DMS53 treated with DMSO at 0.1 percent for 48 hours (cell line): ENCODE data around the gene SOX8.

Experiments
- DNase-seq: peaks from one replicate; lab custom pipeline; 2025; ENCODE audit not compliant: unreplicated experiment; lab: John Stamatoyannopoulos, UW

SOX8 gene

DNA sequence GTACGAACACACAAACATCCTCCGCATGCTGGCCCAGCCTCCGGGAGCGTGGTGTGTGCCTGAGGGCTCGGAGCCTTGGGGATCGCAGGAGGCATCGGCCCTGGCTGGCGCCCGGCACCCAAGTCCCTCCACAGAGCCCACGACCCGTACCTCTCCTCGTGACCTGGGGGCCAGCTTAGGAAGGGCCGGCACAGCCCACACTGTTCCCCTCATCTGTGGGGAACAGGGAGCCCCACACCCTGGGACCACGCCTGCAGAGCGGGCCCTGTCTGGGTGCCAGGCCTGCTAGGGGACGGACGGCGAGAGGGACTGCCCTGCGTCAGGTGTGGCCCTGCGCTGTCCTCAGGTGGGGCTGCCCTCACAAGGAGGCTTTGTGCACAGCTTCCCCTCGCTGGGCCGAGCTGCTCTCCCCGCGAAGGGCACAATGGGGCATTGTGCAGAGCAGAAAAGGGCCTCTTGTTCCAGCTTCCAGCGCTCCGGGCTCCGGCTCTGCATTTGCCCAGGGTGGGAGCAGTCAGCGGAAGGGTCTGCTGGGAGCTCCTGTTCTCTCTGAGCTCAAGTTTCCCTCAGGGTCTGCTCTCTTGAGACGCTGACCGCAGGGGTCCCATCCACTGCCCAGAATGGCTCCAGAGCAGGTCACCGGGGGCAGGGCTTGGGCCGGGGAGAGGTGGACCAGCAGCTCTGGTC is 9.1 kb upstream of the SOX8 start:
- no peak for DNase-seq

DNA sequence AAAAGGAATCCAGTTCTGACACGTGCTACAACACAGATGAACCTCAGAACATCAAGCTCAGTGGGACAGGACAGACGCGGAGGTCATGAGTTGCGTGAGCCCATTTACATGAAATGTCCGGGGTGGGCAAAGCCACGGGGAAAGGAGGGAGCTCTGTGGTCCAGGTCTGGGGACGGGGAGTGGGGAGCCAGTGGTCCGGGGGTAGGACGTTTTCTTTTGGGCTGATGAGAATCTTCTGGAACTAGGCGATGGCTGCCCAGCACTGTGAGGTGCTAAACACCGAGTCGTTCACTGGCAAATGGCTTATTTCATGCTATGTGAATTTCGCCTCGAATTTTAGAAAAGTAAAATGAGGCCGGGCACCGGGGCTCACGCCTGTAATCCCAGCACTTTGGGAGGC is 8.2 kb upstream of the SOX8 start:
- no peak for DNase-seq

DNA sequence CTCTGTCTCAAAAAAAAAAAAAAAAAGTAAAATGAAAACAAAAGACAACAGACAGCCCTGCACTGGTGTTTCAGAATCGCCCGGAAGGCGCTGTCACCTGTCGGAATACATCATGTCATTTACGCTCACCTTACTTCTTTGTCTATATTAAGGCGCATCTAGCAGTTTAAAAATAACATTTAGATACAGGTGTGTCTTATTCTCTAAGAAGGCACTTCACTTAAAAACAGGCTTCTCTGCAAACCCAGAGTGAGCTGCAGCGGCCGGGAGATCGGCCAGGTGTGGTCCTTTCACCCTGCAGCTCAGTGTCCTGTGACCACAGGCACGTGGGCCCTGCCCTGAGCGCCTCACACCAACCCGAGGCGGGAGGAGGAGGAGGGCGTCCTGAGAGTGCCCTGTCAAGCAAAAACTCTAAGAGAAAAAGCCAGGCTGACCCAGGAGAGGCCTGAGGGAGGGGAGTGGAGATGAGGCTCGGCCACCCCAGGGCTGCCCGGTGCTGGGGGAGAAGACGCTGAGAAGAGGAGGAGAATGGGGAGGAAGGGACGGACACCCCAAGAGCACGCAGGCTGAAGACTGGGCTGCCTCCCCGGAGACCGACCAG is 7.5 kb upstream of the SOX8 start:
- DNase-seq = no peak

DNA sequence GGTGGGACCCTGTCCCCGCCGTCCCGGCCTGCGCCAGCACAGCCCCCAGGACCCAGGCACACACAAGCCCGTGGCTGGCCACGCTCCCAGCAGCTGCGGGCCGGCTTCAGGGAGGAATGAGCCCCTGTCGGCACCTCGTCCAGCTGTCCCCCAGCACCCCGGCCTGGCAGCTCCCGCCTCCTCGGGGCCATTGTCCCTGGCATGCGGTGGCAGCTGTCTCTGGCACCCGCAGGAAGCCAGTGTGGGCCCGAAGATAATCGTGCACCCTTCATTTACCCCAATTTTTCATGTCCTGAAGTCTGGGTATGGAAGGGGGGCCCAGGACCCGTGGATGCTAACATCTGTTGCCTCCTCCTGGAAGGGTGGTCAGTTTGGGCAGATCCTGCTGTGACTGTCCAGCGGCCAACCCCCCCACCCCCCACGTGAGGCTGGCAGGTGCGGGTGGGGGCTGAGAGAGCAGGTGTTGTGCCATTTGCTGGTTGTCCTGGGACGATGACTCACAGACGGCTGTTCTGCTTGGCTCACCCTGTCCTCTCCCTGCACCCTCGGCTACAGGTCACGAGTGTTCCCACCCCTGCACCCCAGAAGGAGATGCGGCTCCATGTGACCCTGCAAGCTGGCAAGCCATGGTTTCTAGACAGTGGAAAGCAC is 6.8 kb upstream of the SOX8 start:
- DNase-seq = no peak

DNA sequence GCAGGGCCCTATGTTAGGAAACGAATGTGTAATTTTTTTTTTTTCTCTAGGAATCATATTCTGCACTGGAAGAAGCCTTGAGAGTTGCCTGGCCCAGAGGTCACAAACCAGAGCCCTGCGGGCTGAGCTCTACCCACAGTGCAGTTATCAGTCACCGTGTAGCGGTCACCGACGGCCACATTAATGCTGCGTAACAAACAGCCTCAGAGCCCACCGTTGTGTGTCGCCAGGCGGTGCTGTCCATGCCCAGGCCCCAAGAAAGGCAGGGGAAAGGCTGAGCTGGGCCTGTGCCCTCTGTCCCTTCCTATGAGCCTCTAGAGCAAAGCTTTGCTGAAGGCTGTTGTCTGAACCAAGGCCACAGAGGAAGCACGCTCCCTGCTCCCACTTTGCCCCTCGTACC is 6.3 kb upstream of the SOX8 start:
- DNase-seq = no peak

DNA sequence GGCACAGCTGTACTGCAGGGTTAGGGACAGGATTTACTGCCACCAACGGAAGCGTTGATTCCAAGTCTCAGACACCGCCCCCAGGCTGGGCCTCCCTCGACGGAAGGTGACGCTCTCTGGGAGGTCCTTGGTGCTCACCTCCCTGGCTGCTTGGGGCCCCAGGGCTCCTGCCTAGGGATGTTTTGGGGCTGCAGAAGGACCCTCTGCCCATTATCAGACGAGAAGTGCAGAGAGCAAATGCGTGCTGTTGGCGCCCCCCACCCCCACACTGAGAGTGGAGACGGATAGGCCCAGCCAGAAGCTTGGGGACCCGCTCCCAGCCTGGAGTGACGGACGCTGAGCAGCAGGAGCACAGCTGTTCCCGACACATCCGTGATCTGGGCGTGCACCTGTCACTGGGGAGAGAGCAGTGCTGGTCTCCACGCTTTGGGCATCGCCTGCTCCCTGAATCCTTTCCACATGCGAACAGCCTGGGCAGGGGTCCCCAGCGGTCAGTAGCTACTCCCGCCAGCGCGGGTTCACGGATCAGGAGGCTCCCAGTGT is 5.1 kb upstream of the SOX8 start:
- no peak for DNase-seq

DNA sequence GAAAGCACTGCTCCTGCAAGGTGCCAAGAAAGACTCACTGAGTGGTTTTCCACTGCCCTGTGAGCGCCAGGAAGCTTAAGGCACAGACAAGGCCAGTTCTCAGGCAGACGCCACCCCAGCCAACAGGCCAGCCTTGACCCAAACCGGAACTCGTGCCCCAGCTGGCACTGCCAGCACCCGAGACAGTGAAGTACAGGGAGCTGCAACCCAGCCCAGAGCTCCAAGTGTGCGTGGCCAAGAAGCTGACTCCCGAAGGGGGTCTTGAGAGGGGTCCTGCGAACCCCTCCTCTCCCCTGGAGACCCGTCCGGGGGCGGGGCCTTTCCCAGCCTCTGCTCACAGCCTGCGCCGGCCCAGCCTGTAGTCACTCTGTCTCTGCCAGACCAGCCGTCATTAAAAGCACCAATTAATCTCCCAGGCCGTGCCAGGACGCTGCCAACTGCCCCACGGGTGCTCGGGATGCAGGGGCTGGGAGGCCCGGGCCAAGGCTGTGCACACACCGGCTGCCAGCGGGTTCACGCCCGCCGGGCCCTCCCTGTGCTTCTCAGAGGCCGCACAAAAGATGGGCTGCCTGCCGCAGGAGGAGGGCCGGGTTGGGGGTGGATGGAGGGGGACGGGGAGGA is 4.4 kb upstream of the SOX8 start:
- DNase-seq = no peak

DNA sequence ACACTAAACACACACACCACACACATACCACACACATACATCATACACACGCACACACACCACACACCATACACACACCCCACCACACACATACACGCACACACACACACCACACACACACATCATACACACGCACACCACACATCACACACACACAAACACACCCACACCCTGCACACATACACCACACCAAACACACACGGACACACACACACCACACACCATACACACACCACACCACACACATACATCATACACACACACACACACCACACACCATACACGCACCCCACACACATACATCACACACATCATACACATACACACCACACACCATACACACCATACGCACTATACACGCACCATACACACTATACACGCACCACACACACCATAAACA is 3.7 kb upstream of the SOX8 start:
- no peak for DNase-seq

DNA sequence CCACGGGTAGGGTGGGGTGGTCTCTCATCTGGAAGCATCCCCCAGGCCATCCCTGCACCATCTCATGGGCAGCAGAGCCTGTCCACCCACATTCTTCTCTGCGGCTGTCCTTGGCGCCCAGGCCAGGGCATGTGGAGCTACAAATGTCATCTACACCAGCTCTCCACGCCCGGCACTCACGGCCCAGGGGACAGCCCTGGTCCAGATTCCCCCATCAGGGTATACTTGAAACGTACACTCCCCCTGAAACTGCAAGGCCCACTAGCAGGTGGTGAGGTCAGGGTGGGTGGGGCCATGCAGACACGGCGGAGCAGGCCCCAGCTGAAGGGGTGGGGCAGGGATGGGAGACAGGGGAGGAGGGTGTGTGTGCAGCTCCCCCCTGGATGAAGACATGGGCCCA is 3.2 kb upstream of the SOX8 start:
- DNase-seq = no peak

DNA sequence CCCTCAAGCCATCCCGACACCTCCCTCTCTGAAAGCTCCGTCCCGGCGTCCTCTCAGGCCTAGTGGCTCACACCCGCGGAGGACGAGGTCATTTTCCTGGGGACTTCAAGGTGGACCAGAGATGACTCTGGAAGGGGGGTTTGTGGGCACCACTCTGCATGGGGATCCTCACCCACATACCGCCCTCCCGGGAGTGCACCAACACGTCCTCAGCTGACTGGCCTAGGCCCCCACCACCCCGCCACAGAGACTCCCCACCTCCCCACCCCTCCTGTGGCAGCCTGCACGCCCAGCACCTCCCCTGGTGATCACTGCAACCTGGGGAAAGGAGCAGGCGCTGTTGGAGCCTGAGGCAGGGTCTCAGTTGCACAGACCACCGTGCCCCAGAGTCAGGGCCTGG is 2.4 kb upstream of the SOX8 start:
- no peak for DNase-seq

DNA sequence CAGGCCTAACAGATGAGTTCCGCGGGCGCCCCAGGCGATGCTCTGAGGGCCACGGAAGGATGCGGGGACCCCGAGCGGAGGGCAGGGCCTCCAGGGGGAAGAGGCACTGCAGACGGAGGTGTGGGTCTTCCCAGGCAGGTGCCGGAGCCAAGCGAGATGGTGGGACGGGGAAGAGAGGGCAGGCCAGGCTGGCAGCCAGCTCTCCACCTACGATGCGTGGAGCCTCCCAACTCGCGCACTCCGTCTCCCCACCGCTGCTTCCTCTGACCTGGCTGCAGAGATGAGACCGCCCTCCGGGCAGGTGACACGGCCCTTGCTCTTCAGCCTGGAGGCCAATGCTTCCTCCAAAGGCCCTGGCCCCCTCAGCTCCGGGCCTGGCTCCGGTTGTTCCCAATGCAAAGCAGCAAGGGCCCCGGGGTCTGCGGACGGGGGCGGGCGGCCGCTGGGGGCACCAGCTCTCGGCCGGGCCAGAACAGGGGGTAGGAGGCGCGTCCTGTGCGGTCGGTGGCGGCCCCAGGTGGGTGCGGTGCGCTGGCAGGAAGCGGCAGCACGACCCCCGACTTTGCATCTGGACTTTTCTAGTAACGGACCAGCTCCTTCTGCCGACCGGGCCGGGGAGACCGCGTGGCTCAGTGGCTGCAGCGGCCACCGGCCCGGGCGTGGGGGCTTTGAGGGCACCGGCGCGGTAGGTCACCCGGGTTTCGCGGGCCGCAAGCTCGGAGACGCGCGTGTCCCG is 1.5 kb upstream of the SOX8 start:
- DNase-seq = no peak

DNA sequence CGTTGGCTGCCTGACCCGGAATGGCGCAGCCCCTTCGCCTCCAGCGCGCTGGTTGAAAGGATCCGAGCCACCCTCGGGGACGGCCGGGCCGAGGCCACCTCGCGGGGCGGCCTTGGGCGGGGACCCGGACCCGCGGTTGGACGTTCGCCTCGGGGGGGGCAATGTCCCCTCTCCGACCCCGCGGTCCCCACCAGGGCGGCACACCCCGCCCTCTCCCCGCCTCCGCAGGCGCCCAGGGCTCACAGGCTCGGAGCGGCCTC is 1.0 kb upstream of the SOX8 start:
- no peak for DNase-seq

DNA sequence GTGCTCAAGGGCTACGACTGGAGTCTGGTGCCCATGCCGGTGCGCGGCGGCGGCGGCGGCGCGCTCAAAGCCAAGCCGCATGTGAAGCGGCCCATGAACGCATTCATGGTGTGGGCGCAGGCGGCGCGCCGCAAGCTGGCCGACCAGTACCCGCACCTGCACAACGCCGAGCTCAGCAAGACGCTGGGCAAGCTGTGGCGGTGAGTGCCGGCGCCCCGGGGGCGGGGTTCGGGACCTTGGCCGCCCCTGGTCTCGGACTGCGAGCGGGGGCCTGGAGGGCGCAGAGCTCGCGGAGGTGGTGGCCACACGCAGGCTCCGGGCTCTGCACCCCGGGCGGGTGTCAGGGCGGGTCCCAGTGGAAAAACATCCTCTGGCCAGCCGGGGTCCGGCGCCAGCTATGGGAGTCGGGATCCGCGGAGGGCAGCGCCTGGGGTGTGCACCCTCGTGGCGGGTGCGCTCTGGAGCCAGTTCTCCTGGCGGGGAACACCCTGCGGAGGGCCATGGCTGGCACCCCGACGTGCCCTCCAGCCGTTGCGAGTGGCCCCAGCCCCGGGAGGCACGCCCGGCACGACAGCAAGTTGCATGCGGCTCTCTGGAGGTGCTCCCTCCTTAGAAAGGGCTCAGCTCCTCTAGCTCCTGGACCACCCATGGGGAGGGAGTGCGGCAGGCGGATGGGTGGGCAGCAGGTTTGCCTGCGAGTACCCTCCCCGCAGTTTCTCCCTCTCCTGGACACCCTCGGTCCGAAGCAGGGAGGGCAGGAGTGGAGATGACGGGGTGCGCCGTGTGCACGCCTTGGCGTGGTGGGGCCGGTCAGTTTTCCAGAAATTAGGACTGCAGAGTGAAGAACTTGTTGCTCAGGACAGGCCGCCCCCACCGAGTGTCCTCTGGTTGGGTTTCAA is 824 bp downstream of the SOX8 start:
- DNase-seq = no peak

DNA sequence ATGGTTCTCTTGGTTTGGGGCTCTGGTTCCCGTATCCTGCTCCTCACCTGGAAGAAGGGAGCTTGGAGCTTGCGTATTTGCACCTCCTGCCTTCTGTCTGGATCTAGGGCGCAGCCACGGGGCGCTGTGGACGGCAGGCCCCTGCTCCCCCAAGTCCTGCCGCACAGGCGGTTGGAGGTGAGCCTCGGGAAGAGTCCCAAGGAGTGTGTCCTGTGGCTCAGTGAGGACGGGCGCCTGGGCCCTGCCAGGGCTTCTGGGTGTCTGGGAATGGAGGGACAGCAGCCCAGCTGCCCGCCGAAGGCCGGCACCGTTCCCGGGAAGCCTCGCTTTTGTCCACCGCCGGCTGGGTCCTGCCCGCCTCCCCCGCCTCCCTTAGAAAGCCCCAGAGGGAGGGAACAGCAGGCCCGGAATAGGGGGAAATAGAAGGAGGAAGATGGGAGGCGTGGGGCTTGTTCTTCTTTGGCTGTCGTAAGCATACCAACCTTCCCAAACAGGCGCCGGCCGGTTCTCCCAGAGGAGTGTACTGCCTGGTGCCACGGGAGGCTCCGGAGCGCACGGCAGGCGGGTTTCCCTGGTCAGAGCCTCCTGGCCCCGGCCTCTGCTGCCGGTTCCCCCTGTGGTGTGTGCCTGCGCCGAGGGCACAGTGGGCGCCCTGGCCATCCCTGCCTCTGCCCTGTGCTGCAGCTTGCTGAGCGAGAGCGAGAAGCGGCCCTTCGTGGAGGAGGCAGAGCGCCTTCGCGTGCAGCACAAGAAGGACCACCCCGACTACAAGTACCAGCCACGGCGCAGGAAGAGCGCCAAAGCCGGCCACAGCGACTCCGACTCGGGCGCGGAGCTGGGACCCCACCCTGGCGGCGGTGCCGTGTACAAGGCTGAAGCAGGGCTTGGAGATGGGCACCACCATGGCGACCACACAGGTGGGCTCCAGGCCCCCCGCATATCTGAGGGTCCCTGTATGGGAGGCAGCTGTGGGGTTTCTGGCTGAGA is 1.8 kb downstream of the SOX8 start:
- no peak for DNase-seq

DNA sequence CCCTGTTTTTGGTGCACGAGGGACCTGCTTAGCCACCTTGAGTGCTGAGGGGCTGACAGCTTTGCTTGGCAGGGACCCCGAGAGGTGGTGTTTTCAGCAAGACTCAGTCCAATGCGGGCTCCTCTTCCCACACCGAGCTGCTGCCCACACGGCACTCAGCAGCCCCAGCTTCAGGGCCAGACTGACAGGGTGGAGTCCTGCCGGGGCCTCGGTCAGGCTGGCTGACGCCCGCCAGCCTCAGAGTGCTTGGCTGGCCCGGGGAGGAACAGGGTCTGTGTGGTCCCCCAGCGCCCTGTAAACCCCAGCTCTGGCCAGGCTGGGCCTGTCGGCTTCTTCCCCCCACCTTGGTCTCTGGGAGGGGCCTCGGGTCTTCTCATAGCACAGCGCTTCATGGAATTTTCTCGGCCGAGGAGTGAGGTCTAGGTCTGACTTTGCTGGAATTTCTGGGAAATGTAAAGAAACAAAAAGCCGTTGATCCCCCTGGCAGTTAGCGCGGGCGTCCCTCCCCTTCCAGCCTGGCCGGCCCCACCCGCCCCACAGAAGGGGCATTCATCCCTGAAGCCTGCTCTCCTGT is 2.6 kb downstream of the SOX8 start:
- DNase-seq = no peak

DNA sequence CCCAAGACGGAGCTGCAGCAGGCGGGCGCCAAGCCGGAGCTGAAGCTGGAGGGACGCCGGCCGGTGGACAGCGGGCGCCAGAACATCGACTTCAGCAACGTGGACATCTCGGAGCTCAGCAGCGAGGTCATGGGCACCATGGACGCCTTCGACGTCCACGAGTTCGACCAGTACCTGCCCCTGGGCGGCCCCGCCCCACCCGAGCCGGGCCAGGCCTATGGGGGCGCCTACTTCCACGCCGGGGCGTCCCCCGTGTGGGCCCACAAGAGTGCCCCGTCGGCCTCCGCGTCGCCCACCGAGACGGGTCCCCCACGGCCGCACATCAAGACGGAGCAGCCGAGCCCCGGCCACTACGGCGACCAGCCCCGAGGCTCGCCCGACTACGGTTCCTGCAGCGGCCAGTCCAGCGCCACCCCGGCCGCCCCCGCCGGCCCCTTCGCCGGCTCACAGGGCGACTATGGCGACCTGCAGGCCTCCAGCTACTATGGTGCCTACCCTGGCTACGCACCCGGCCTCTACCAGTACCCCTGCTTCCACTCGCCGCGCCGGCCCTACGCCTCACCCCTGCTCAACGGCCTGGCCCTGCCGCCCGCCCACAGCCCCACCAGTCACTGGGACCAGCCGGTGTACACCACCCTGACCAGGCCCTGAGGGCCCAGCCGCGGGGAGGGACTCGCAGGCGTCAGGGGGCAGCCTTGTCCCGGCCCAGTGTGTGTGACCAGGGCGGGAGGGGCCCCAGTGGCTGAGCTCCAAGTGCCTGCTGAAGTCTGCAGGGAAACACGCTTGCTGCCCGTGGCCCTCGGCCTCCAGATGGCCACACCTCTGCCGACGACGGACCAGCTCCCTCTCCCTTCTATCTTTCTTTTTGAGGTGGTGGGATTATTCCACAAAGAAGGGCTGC is 3.4 kb downstream of the SOX8 start:
- DNase-seq = no peak

DNA sequence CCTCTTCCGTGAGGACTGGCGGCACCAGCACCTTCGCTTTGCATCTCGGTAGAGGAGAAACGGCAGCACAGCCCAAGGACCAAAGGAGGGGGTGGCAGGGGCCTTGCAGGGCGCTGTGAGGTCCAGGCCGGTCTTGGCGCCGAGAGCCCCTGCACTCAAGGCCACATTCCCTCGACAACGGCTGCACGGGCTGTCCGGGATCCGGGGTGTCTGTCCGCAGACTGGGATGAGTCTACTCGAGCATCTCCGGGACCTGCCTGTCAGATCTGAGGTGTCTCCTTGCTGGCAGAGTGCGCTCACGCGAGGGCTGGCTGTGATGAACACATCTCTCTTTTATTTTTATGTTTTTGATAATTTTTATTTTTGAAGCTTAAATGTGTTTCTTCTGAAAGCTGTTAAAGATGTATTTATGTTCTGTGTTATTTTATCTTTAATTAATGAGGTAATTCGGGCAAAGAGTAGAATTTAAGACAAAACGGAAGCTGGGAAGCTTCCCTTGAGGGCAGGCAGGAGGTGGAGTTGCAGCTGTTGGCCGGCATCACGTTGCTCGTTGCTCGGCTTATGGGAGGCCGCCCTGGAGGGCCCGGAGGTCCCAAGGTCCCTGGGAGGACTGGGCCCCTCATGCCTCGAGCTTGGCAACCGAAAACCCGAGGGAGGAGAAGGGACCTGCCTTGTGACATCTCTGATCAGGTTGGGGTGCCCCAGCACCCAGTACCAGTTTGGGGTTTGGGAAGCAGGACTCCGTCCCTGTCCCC is 4.3 kb downstream of the SOX8 start:
- no peak for DNase-seq
